Activated naive CD8-positive, alpha-beta T cell treated with anti-CD3 and anti-CD28 coated beads, Interleukin-2, amount 10 ng/mL, durations not matched to agents 7 days and 5 days (primary cell): ENCODE data around the gene FCN2. TPM values are rescaled to one million over a fixed set of nuclear protein-coding genes. Genes with fewer than 3 reads are reported as not detected.

Experiments used
- ATAC-seq: fragments of 150-1000 bp; cut with Tn5 transposase; one replicate; pipeline ENCODE4 v1.10.0; 2021; ENCODE audit warnings: low read depth, moderate library complexity
- POLR2A ChIA-PET: fragments of 350-600 bp; sonication (Branson Sonifier 250); formaldehyde crosslinking; loops from one replicate; lab custom pipeline; 2021; ENCODE audit warnings: antibody characterized with exemption; lab: Charles Lee
- DNase-seq: peaks from one replicate; pipeline ENCODE4 v3.0.0; 2021
- H3K27ac Mint-ChIP-seq: one replicate; pipeline ENCODE4 v1.8.0; 2022; ENCODE audit warnings: mild to moderate bottlenecking, mixed read lengths
- H3K27me3 Mint-ChIP-seq: one replicate; pipeline ENCODE4 v1.8.0; 2022; ENCODE audit warnings: mild to moderate bottlenecking, moderate library complexity, mixed read lengths
- H3K36me3 Mint-ChIP-seq: one replicate; pipeline ENCODE4 v1.8.0; 2021; ENCODE audit warnings: mild to moderate bottlenecking, mixed read lengths
- H3K4me1 Mint-ChIP-seq: one replicate; pipeline ENCODE4 v1.8.0; 2021; ENCODE audit warnings: mixed read lengths
- H3K4me3 Mint-ChIP-seq: one replicate; pipeline ENCODE4 v1.8.0; 2022; ENCODE audit warnings: mild to moderate bottlenecking, moderate library complexity, mixed read lengths
- H3K9me3 Mint-ChIP-seq: one replicate; pipeline ENCODE4 v1.8.0; 2021; ENCODE audit warnings: mixed read lengths
- total RNA-seq, 2 experiments: library from RNA; stranded (reverse); gene quantifications; one replicate each; pipeline ENCODE4 v1.2.3, GENCODE V29; 2021

Gene FCN2
- total RNA-seq, 2 experiments from 2014 or later = not detected

DNA sequence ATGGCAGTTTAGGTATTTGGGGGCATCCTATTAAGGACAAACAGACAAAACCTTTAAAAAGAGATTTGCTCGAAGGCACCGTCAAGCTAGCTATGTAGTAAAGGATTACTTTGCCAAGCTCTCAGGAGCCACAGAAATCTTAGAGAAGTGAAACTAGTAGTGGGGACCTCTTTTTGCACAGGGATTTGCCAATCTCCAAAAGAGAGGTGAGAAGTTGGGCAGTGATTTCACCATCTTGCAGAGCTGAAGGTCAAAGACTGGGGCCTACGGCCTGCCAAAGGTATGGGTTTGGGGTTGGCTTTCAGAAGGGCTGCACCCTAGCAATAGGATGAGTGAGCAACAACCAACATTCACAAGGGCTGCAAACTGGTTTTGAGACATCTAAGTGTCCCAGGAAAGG is 38.7 kb downstream of the FCN2 start:
- peaks cover 3% of the 10 kb centered on the region for H3K9me3 Mint-ChIP-seq
- H3K27me3 Mint-ChIP-seq = peaks cover 2% of the 10 kb centered on the region
- H3K27ac Mint-ChIP-seq = no peak overlapping the region
- ATAC-seq = no peak
- no peak for DNase-seq
- H3K4me3 Mint-ChIP-seq = no peak overlapping the region
- POLR2A ChIA-PET = no interaction called here
- no peaks in the 10 kb centered on the region for H3K4me1 Mint-ChIP-seq
- H3K36me3 Mint-ChIP-seq = no peaks in the 10 kb centered on the region

DNA sequence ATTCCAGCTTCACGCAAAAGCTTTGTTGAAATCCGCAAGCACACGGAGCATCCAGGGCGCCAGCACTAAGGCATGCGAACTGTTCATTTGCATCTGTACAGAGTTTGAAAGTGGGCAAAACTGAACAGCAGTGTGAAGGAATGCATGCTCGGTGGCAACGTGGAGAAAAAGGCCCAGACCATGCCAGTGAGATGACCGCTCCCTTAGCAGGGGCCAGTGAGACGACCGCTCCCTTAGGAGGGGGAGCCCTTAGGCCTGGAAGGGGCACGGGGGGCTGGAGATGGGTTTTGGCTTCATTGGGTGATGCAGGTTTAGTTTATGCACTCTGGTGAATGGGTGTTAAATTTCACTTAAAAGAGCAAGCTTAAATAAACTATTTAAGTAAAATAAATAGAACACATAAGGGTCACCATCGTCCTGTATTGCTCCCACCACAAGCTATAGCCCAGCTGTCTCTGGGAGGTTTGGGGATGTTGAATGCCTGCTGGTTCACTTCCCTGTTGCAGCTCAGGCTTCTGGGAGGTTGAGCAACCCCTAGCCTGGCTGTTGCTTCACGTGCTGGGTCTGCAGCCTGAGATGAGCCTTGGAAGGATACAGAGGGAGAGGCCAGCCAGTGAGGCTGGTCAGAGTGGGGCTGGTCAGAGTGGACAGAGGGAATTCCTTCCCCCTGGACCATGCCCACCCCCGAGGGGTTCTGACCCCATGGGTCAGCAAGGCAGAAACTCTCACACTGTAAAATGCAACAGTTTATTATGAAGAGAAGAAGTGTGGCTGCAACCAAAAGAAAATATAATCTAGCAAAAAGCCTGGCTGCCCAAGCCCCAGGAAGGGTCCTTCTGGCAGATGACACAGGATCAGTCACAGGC is 41.7 kb downstream of the FCN2 start:
- Mint-ChIP-seq H3K27me3 (no peaks in the 10 kb centered on the region), H3K4me3 (no peak overlapping the region), H3K27ac (no peak overlapping the region), H3K4me1 (no peaks in the 10 kb centered on the region), H3K36me3 (no peaks in the 10 kb centered on the region), H3K9me3 (peaks cover 3% of the 10 kb centered on the region)
- POLR2A ChIA-PET = no interaction called here
- ATAC-seq (no peak), DNase-seq (no peak)

- no peak for ATAC-seq
- POLR2A ChIA-PET = no interaction called here
- no peak for DNase-seq
- no peaks in the 10 kb centered on the region for H3K4me1 Mint-ChIP-seq
- H3K36me3 Mint-ChIP-seq = no peaks in the 10 kb centered on the region
- H3K27me3 Mint-ChIP-seq = peaks cover 1% of the 10 kb centered on the region
- H3K9me3 Mint-ChIP-seq = peaks cover 3% of the 10 kb centered on the region
- no peak overlapping the region for H3K4me3 Mint-ChIP-seq
- no peak overlapping the region for H3K27ac Mint-ChIP-seq
Observed at GRCh38 chr9:134922932-134923240, 42.3 kb downstream of the FCN2 start.

DNA sequence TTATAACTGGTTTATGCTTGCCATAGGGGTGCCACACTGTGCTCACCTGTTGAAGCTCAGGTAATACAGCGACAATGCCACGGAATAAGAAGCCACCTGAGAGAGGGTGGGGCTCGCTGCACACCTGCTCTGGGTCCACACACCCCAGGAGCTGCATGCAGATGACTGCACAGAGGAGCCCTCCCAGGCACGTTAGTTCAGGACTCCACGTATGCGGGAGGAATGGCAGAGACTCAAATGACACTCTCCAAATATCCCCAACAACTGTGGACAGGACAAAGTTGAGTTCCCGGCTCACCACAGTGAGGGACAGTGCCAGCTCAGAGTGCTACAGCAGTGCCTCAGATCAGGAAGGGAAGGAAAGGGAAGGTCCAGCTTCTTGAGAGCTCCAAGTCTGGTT is 42.9 kb downstream of the FCN2 start:
- H3K4me1 Mint-ChIP-seq = no peaks in the 10 kb centered on the region

DNA sequence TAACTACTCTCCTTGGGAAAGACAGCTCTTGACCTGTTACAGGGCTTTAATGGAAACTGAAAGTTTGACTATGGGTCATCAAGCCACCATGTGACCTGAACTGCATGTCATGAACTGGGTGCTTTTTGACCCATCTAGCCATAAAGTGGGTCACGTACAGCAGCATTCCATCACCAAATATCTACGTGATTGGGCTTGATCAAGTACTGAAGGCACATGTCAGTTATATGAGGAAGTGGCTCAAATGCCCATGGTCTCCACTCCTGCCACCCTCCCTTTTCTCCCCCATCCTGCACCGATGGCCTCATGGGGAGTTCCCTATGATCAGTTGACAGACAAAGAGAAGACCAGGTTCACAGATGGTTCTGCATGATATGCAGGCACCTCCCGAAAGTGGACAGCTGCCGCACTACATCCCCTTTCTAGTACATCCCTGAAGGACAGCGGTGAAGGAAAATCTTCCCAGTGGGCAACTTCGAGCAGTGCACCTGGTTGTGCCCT is 44.5 kb downstream of the FCN2 start:
- POLR2A ChIA-PET = no interaction called here
- no peak for DNase-seq

More for the DNA sequence above, 42.9 kb downstream of the FCN2 start:
- H3K27ac Mint-ChIP-seq = no peak overlapping the region
- no peak overlapping the region for H3K4me3 Mint-ChIP-seq
- DNase-seq = no peak
- peaks cover 2% of the 10 kb centered on the region for H3K27me3 Mint-ChIP-seq
- peaks cover 3% of the 10 kb centered on the region for H3K9me3 Mint-ChIP-seq
- H3K36me3 Mint-ChIP-seq = no peaks in the 10 kb centered on the region
- ATAC-seq = no peak
- POLR2A ChIA-PET = no interaction called here

DNA sequence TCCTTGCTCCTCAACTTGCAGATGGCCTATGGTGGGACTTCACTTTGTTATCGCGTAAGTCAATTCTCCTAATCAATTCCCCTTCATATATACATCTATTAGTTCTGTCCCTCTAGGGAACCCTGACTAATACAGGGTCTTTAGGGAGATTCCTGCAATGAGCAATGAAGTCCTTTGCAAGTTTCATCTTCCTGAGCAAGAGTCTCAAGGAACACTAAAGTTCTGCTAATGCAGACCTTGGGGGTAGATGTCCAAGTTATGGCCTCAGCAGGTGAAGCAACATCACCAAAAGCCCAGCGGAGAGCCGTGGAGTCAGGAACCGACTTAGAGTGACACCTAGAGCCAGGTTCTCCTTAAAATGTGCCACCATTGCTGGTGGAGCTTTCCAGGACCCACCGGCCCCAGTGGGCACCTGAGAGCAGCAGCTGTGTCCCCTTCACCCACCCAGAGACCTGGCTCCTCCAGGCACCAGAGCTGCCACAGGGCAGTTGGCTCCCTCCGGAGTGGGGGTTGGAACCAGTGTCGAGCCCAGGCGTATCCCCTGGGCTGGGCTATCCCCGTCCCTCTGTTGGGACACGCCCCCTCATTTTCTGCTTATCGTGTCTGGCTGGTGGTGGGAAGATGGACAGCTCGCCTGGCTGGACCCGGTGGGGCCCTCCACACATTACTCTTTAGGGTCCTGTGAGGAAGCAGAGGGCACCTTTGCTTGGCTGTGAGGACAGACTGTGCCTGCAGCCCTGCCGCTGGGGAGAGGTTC is 48.0 kb downstream of the FCN2 start:
- Mint-ChIP-seq H3K27ac (no peak overlapping the region), H3K9me3 (no peaks in the 10 kb centered on the region), H3K4me3 (no peak overlapping the region), H3K27me3 (peaks cover 7% of the 10 kb centered on the region), H3K4me1 (no peaks in the 10 kb centered on the region), H3K36me3 (no peaks in the 10 kb centered on the region)
- no peak for ATAC-seq
- no peak for DNase-seq
- POLR2A ChIA-PET = no interaction called here

More for the DNA sequence above, 44.5 kb downstream of the FCN2 start:
- Mint-ChIP-seq H3K4me3 (no peak overlapping the region), H3K36me3 (no peaks in the 10 kb centered on the region), H3K27ac (no peak overlapping the region), H3K27me3 (peaks cover 4% of the 10 kb centered on the region), H3K4me1 (no peaks in the 10 kb centered on the region), H3K9me3 (no peaks in the 10 kb centered on the region)
- ATAC-seq = no peak

DNA sequence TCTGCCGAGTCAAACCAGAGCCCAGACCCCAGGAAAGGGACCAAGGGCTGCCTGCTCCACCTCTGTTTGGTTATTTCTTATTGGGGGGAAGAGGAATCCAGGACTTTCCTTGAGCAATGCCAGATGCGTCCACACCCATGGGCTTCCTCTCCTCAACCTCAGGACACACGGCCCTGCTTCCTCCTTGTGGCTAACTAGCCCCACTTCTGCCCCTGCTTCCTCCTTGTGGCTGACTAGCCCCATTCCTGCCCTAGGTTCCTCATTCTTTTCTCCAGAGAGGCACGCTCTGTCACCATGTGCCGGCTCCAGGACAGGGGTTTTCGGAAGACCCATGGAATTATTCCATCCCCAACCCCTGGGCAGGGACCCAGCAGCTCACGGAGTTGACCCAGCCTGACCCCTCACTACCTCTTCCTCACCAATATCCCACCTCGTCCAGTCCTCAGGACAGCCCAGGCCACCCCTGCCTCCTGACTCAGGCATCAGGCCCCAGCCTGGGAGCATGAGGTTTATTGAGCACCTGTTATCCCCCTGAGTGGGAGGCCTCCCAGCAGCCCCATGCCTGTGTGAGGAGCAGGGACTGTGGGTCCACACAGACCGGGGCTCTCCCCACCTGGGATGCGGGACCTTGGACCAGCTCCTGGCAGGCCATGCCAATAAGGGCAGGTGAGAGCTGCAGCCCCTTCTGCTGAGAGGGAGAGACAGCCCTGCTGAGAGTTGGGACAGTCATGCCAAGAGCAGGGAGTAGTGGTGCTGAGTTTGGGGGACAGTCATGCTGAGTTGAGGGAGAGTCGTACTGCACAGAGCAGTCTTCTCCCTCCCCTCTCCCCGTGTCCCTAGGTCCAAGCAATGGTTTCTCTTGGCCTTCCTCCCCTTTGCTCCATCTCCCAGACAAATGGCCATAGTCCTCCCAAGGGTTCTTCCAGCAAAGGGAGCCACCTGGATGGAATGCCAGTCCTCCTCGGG is 48.9 kb downstream of the FCN2 start:
- Mint-ChIP-seq H3K4me1 (no peaks in the 10 kb centered on the region), H3K4me3 (no peak overlapping the region), H3K36me3 (no peaks in the 10 kb centered on the region), H3K9me3 (no peaks in the 10 kb centered on the region), H3K27me3 (peaks cover 7% of the 10 kb centered on the region), H3K27ac (no peak overlapping the region)
- DNase-seq = no peak
- no peak for ATAC-seq
- POLR2A ChIA-PET = no interaction called here

GRCh38 chr9:134930398-134930797 is 49.8 kb downstream of the FCN2 start:
- Mint-ChIP-seq H3K9me3 (no peaks in the 10 kb centered on the region), H3K4me1 (no peaks in the 10 kb centered on the region), H3K27ac (no peak overlapping the region), H3K36me3 (no peaks in the 10 kb centered on the region), H3K4me3 (no peak overlapping the region), H3K27me3 (peaks cover 7% of the 10 kb centered on the region)
- DNase-seq = no peak
- POLR2A ChIA-PET = no interaction called here
- ATAC-seq = no peak

GRCh38 chr9:134932171-134932570 is 51.6 kb downstream of the FCN2 start:
- H3K36me3 Mint-ChIP-seq = no peaks in the 10 kb centered on the region
- peaks cover 7% of the 10 kb centered on the region for H3K27me3 Mint-ChIP-seq
- DNase-seq = no peak
- no peaks in the 10 kb centered on the region for H3K9me3 Mint-ChIP-seq
- no peaks in the 10 kb centered on the region for H3K4me1 Mint-ChIP-seq
- H3K27ac Mint-ChIP-seq = no peak overlapping the region
- no peak for ATAC-seq
- POLR2A ChIA-PET = no interaction called here
- H3K4me3 Mint-ChIP-seq = no peak overlapping the region

DNA sequence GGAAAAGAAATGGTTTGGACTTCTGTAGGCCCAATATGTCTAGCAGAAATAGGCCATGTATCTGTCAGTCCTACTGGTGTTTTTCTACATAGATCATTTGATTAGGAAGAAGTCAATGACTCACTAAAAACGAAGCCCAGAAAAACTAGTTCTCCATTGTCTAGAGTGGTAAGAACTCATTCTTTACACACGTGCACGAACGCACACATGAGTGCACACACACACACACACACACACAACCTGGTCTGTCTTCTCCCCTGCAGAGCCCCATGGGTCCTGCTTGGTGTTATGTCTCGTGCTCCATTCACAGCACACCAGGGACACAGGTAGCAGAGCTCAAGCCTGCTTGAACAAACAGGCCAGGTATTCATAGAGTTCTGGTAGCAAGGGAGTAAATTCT is 52.0 kb downstream of the FCN2 start:
- peaks cover 7% of the 10 kb centered on the region for H3K27me3 Mint-ChIP-seq
- POLR2A ChIA-PET = no interaction called here

GRCh38 chr9:134933076-134933659 is 52.6 kb downstream of the FCN2 start:
- POLR2A ChIA-PET = no interaction called here
- Mint-ChIP-seq H3K4me1 (no peaks in the 10 kb centered on the region), H3K9me3 (no peaks in the 10 kb centered on the region), H3K27ac (no peak overlapping the region), H3K27me3 (peaks cover 5% of the 10 kb centered on the region), H3K4me3 (no peak overlapping the region), H3K36me3 (no peaks in the 10 kb centered on the region)
- ATAC-seq (no peak), DNase-seq (no peak)

More for the DNA sequence above, 52.0 kb downstream of the FCN2 start:
- Mint-ChIP-seq H3K4me3 (no peak overlapping the region), H3K36me3 (no peaks in the 10 kb centered on the region), H3K27ac (no peak overlapping the region), H3K9me3 (no peaks in the 10 kb centered on the region), H3K4me1 (no peaks in the 10 kb centered on the region)
- DNase-seq (no peak), ATAC-seq (no peak)

- Mint-ChIP-seq H3K27ac (no peak overlapping the region), H3K4me3 (no peak overlapping the region), H3K9me3 (no peaks in the 10 kb centered on the region), H3K27me3 (peaks cover 3% of the 10 kb centered on the region), H3K36me3 (no peaks in the 10 kb centered on the region), H3K4me1 (no peaks in the 10 kb centered on the region)
- no peak for DNase-seq
- POLR2A ChIA-PET = no interaction called here
- no peak for ATAC-seq
Observed at GRCh38 chr9:134935056-134935640, 54.5 kb downstream of the FCN2 start.
